Measurements from ENCODE around the gene KRTAP1-3.
"Not testable (repeated sequence)": the region's sequence is repeated elsewhere in the genome, so short reads cannot be mapped to it uniquely, and the experiment has no call there.

KRTAP1-3 gene

GRCh38 chr17:41008811-41009210 is 25.9 kb downstream of the KRTAP1-3 start, which contains the start of gene KRTAP3-1:
TSS of gene KRTAP3-1 (minus strand) at chr17:41009128. CDS start at chr17:41009074, 54 bp downstream.
- H3K4me1 Mint-ChIP-seq (ENCODE audit: low read depth), result no peaks in the 10 kb centered on the region
- H3K27ac Mint-ChIP-seq, result no peak within 1 kb of the TSS
- no peaks in the 10 kb centered on the region for H3K9me3 Mint-ChIP-seq
- peaks cover 7% of the 10 kb centered on the region for H3K27me3 Mint-ChIP-seq
- no peak within 1 kb of the TSS for H3K4me3 Mint-ChIP-seq
- DNase-seq, result no peak
- no peaks in the 10 kb centered on the region for H3K36me3 Mint-ChIP-seq (ENCODE audit: low read depth)

GRCh38 chr17:41004397-41004796 is 30.3 kb downstream of the KRTAP1-3 start:
- Mint-ChIP-seq H3K27ac (no peak overlapping the region), H3K9me3 (no peaks in the 10 kb centered on the region), H3K4me3 (no peak overlapping the region), H3K4me1 (ENCODE audit: low read depth) (no peaks in the 10 kb centered on the region), H3K36me3 (ENCODE audit: low read depth) (no peaks in the 10 kb centered on the region), H3K27me3 (peaks cover 35% of the 10 kb centered on the region)
- no peak for DNase-seq

GRCh38 chr17:41003926-41004325 is 30.7 kb downstream of the KRTAP1-3 start:
- H3K4me3 Mint-ChIP-seq, result no peak overlapping the region
- H3K36me3 Mint-ChIP-seq (ENCODE audit: low read depth), result no peaks in the 10 kb centered on the region
- H3K9me3 Mint-ChIP-seq, result no peaks in the 10 kb centered on the region
- peaks cover 39% of the 10 kb centered on the region for H3K27me3 Mint-ChIP-seq
- H3K27ac Mint-ChIP-seq, result no peak overlapping the region
- H3K4me1 Mint-ChIP-seq (ENCODE audit: low read depth), result no peaks in the 10 kb centered on the region
- DNase-seq, result no peak

GRCh38 chr17:41002814-41003213 is 31.9 kb downstream of the KRTAP1-3 start:
- Mint-ChIP-seq H3K36me3 (ENCODE audit: low read depth) (no peaks in the 10 kb centered on the region), H3K27ac (no peak overlapping the region), H3K4me3 (no peak overlapping the region), H3K4me1 (ENCODE audit: low read depth) (no peaks in the 10 kb centered on the region), H3K27me3 (peaks cover 46% of the 10 kb centered on the region), H3K9me3 (no peaks in the 10 kb centered on the region)
- DNase-seq, result no peak

GRCh38 chr17:41001795-41002194 is 32.9 kb downstream of the KRTAP1-3 start:
- no peak for DNase-seq
- Mint-ChIP-seq H3K27me3 (peaks cover 56% of the 10 kb centered on the region), H3K4me1 (ENCODE audit: low read depth) (no peaks in the 10 kb centered on the region), H3K4me3 (no peak overlapping the region), H3K36me3 (ENCODE audit: low read depth) (no peaks in the 10 kb centered on the region), H3K9me3 (no peaks in the 10 kb centered on the region), H3K27ac (no peak overlapping the region)

- H3K36me3 Mint-ChIP-seq (ENCODE audit: low read depth); H3K4me3 Mint-ChIP-seq; H3K4me1 Mint-ChIP-seq (ENCODE audit: low read depth); H3K9me3 Mint-ChIP-seq; H3K27ac Mint-ChIP-seq; DNase-seq: not testable (repeated sequence)
- H3K27me3 Mint-ChIP-seq, result peaks cover 63% of the 10 kb centered on the region
Measured at GRCh38 chr17:40999563-40999962, 35.1 kb downstream of the KRTAP1-3 start, which contains the start of gene KRTAP3-2. TSS of gene KRTAP3-2 (minus strand) at chr17:40999906. CDS start at chr17:40999853, 53 bp downstream.

GRCh38 chr17:40997361-40997760 is 37.3 kb downstream of the KRTAP1-3 start:
- no peaks in the 10 kb centered on the region for H3K4me1 Mint-ChIP-seq (ENCODE audit: low read depth)
- H3K27me3 Mint-ChIP-seq, result peaks cover 70% of the 10 kb centered on the region
- H3K36me3 Mint-ChIP-seq (ENCODE audit: low read depth), result no peaks in the 10 kb centered on the region
- no peak overlapping the region for H3K27ac Mint-ChIP-seq
- DNase-seq, result no peak
- no peaks in the 10 kb centered on the region for H3K9me3 Mint-ChIP-seq
- H3K4me3 Mint-ChIP-seq, result no peak overlapping the region

GRCh38 chr17:40996829-40997228 is 37.8 kb downstream of the KRTAP1-3 start:
- Mint-ChIP-seq H3K9me3 (no peaks in the 10 kb centered on the region), H3K27ac (no peak overlapping the region), H3K4me1 (ENCODE audit: low read depth) (no peaks in the 10 kb centered on the region), H3K4me3 (no peak overlapping the region), H3K36me3 (ENCODE audit: low read depth) (no peaks in the 10 kb centered on the region), H3K27me3 (peaks cover 69% of the 10 kb centered on the region)
- no peak for DNase-seq

- Mint-ChIP-seq H3K36me3 (ENCODE audit: low read depth) (no peaks in the 10 kb centered on the region), H3K9me3 (no peaks in the 10 kb centered on the region), H3K27me3 (peaks cover 66% of the 10 kb centered on the region), H3K4me1 (ENCODE audit: low read depth) (no peaks in the 10 kb centered on the region), H3K27ac (no peak overlapping the region), H3K4me3 (no peak overlapping the region)
- DNase-seq, result no peak
Measured at GRCh38 chr17:40995116-40995515, 39.6 kb downstream of the KRTAP1-3 start.

- Mint-ChIP-seq H3K27me3 (peaks cover 58% of the 10 kb centered on the region), H3K4me1 (ENCODE audit: low read depth) (no peaks in the 10 kb centered on the region), H3K27ac (no peak within 1 kb of the TSS), H3K4me3 (no peak within 1 kb of the TSS), H3K36me3 (ENCODE audit: low read depth) (no peaks in the 10 kb centered on the region), H3K9me3 (no peaks in the 10 kb centered on the region)
- DNase-seq, result no peak
Measured at GRCh38 chr17:40993839-40994238, 40.8 kb downstream of the KRTAP1-3 start, which contains the start of gene KRTAP3-3. TSS of gene KRTAP3-3 (minus strand) at chr17:40994164. CDS start at chr17:40994097, 67 bp downstream.

- Mint-ChIP-seq H3K4me1 (ENCODE audit: low read depth) (no peaks in the 10 kb centered on the region), H3K9me3 (no peaks in the 10 kb centered on the region), H3K27me3 (peaks cover 52% of the 10 kb centered on the region), H3K4me3 (no peak overlapping the region), H3K27ac (no peak overlapping the region), H3K36me3 (ENCODE audit: low read depth) (no peaks in the 10 kb centered on the region)
- DNase-seq, result no peak
Measured at GRCh38 chr17:40993084-40993483, 41.6 kb downstream of the KRTAP1-3 start.

- no peak for DNase-seq
- H3K4me1 Mint-ChIP-seq (ENCODE audit: low read depth), result no peaks in the 10 kb centered on the region
- H3K27ac Mint-ChIP-seq, result no peak overlapping the region
- no peaks in the 10 kb centered on the region for H3K36me3 Mint-ChIP-seq (ENCODE audit: low read depth)
- no peak overlapping the region for H3K4me3 Mint-ChIP-seq
- no peaks in the 10 kb centered on the region for H3K9me3 Mint-ChIP-seq
- peaks cover 54% of the 10 kb centered on the region for H3K27me3 Mint-ChIP-seq
Measured at GRCh38 chr17:40992666-40993065, 42.0 kb downstream of the KRTAP1-3 start.

- no peaks in the 10 kb centered on the region for H3K9me3 Mint-ChIP-seq
- no peak for DNase-seq
- H3K27ac Mint-ChIP-seq, result no peak overlapping the region
- no peak overlapping the region for H3K4me3 Mint-ChIP-seq
- H3K36me3 Mint-ChIP-seq (ENCODE audit: low read depth), result no peaks in the 10 kb centered on the region
- H3K4me1 Mint-ChIP-seq (ENCODE audit: low read depth), result no peaks in the 10 kb centered on the region
- H3K27me3 Mint-ChIP-seq, result peaks cover 41% of the 10 kb centered on the region
Measured at GRCh38 chr17:40986920-40987319, 47.8 kb downstream of the KRTAP1-3 start.

GRCh38 chr17:40984226-40984625 is 50.4 kb downstream of the KRTAP1-3 start, which contains the start of gene KRT40:
TSS of gene KRT40 (minus strand) at chr17:40984326. CDS start at chr17:40984273, 53 bp downstream.
- DNase-seq, result no peak
- no peak within 1 kb of the TSS for H3K27ac Mint-ChIP-seq
- no peaks in the 10 kb centered on the region for H3K4me1 Mint-ChIP-seq (ENCODE audit: low read depth)
- H3K27me3 Mint-ChIP-seq, result peaks cover 35% of the 10 kb centered on the region
- no peaks in the 10 kb centered on the region for H3K9me3 Mint-ChIP-seq
- no peak within 1 kb of the TSS for H3K4me3 Mint-ChIP-seq
- no peaks in the 10 kb centered on the region for H3K36me3 Mint-ChIP-seq (ENCODE audit: low read depth)

Data from activated T-cell treated with anti-CD3 and anti-CD28 coated beads, Interleukin-2, amount 50 U/mL, for 24 hours (primary cell).